G401.6 (cell line): ENCODE results near the gene EI24.

ENCODE experiments used
- FAIRE-seq: peaks from 2 replicates; lab custom pipeline; 2012; peaks lifted over from hg19 to GRCh38; lab: Jason Lieb, UNC

The EI24 gene

GRCh38 chr11:125627236-125627910, 58.1 kb downstream of the EI24 start:
- no peak for FAIRE-seq
